Measurements from ENCODE around the gene PPP2R2D. TPM values are rescaled to one million over a fixed set of nuclear protein-coding genes. Genes with fewer than 3 reads are reported as not detected.

Gene PPP2R2D
- total RNA-seq, 1 donor from 2014 or later: 53.4 TPM

GRCh38 chr10:131925011-131925649, 24.3 kb downstream of the PPP2R2D start:
- DNase-seq (ENCODE audit: low spot score in 2 of 2) (no peak), FAIRE-seq (no peak)

- no peak for DNase-seq (ENCODE audit: low spot score in 2 of 2)
- FAIRE-seq: no peak
Observed at GRCh38 chr10:131925716-131926115, 24.9 kb downstream of the PPP2R2D start.

DNA sequence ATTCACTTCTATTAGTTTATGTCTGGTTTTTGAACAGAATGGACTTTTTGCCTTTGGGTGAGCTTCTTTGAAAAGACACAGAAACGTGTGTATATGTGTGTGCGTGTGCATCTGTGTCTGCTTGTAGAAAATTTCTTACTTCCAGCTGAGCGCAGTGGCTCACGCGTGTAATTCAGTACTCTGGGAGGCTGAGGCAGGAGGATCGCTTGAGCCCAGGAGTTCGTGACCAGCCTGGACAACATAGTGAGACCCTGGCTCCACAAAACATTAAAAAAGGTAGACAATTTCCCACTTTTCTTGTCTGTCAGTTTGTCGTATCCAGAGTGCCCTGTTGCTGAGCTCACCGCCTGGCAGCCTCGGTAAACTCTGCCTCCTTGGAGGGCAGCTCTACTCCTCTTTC, 25.4 kb downstream of the PPP2R2D start:
- no peak for FAIRE-seq
- no peak for DNase-seq (ENCODE audit: low spot score in 2 of 2)

DNA sequence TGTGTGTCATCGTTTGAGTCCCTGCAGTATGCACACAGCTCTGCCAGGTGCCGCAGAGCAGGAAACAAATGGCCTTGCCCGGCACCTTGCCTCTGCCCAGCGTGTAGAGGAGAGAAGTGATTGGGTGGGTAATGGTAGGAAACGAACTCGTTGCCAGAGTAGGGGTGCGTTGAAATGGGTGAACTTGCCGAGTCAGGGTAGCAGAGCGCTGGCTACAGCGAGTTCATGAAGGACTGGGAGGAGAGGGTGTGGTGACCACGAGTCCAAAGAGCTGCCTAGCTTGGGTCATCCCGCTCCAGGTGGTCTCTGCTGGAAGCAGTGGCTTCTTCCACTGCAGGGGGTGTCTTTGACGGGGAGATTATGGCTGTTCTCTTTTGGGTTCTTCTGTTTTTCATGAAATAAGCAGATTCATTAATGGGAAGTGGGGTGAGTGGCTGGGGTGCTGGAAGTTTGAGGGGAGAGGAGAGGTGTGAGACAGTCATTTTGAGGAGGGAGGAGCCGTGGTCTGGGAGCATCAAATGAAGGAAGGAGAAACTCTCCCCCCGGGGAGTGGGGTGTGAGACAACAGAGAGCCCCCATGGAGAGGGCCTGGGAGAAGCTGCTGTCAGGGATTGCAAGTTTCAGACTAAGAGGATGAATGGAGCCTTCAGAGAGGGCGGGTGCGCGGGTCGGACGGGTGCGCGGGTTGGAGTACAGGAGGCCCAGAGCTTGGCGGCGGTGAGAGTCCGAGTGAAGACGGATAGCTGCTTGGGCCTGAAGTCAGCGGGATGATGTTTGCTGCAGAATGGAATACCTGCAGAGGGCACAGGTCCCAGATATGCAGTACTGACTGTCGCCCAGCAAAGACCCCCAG, 26.2 kb downstream of the PPP2R2D start:
- DNase-seq (ENCODE audit: low spot score in 2 of 2) (no peak), FAIRE-seq (no peak)

DNA sequence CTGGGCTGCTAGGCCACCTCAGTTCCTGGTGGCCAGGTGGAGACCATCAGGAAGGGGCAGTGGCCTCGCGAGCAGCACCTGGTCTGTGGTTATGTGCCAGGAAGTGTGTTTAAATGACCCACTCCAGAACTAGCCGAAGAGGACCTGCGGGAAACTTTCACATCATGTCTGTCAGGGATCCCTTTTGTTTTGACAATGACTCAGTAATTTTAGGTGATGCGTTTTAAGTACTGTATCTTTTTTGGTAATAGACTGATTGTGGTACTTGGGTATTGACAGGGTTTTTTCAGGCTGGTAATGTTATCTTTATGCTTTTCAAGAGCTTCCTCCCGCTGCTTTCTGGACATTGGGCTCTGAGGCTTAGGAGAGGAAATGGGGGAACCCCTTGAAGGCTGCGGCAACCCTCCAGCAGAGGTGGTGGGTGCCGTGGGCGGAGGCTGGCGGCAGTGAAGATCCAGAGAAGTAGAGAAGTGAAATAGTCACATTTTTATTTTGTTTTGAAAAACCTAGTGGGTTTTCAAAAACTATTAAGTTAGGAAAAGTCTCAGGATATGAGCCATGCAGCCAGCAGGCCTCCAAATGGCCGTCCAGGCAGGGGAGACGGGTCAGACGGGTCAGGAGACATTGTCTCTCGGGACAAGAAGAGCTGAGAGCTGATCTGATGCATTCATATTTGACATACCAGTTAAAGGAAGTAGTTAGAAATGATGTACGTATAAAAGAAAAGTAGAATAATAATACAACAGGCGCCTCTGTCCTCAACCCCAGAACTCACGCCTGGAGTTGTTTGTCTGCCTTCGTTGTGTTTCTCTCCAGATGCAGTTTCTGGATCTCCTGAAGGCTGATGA, 27.7 kb downstream of the PPP2R2D start:
- no peak for FAIRE-seq

DNA sequence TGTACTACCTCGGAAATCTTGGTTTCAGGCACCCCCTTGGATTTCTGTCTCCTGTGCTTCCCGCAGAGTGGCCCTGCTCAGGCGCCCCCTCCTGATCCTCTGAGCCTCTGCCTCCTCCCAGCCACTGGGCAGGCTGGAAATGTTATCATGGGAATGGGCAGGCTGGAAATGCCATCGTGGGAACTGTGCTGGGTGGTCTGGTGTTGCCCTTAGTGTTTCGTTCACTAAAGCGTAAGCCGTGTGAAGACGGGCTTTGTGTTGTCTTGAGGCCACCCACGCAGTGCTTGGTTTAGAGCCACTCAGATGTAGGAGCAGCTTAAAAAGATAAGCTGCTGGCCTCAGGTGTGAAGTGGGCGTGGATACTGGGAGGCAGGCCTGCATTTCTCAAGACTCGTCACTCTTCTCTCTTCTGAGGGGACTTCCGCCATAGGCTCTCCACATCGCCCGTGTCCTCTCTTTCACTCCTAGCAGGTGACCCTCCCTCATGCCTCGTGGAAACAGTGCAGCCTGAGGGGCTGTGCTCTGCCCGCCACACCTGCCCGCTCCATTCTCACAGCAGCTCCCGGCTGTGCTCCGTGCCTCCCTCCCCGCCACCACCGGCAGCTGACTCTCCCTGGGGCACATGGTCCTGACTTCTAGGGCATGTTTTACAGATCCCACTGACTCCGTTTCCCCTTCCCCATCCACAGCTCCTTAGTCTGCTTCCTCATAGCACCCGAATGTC, 28.5 kb downstream of the PPP2R2D start:
- DNase-seq (ENCODE audit: low spot score in 2 of 2): no peak
- FAIRE-seq: no peak

More for the DNA sequence above, 27.7 kb downstream of the PPP2R2D start:
- DNase-seq (ENCODE audit: low spot score in 2 of 2): no peak

GRCh38 chr10:131930150-131930549, 29.3 kb downstream of the PPP2R2D start:
- no peak for FAIRE-seq
- no peak for DNase-seq (ENCODE audit: low spot score in 2 of 2)

DNA sequence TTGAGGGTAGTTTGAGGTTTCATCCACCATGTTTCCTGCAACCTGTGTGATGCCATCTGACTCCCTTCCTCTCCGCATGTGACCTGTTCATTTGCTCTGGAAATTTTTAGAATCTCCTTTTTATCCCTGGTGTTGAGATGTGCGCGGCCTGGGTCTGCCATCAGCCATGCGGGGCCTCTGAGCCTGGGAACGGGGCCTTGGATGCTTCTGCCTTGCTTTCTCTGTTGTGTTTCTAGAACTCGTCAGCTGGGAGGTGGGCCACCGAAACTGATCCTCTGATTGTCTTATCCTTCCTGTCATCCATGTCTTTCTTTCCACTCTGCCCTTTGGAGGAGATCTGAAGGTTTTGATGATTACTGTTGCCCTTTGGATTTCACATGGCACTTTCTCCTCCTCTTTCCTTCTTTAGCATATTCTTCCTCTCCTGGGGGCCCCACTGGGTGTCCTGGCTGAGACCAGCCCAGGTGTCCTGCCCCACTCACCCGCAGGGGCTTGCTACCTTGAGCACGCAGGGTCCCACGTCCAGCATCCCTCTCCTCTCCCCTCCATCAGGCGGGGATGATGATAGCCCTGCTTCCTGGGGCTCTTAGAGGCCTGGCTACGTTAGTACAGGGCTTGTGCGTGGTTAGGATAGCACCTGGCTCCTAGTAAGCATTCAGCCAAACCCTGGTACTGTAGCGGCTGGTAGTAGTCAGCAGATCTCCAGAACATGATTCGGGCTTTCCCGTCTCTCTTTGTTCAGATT, 29.9 kb downstream of the PPP2R2D start:
- FAIRE-seq (no peak), DNase-seq (ENCODE audit: low spot score in 2 of 2) (no peak)

- FAIRE-seq (no peak), DNase-seq (ENCODE audit: low spot score in 2 of 2) (no peak)
Observed at GRCh38 chr10:131931981-131932380, 31.2 kb downstream of the PPP2R2D start.

- FAIRE-seq: no peak
- DNase-seq (ENCODE audit: low spot score in 2 of 2): no peak
Observed at GRCh38 chr10:131933016-131933695, 32.3 kb downstream of the PPP2R2D start.

DNA sequence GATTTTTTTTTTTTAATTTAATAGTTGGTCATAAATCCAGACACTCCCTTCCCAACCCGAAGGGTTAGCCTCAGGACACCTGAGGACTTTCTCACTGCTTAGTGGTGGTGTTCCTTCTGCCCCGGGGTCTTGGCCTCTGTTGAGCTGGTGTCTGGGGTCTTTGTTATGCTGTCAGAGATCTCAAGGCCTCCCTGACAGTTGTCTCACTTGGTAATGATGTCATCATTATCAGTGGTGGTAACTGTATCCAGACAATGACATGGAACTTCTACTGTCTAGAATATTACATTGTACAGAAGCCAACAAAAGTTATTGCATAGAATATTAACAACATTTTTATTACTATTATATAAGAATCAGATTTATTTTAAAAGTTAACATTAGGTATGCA, 32.9 kb downstream of the PPP2R2D start:
- DNase-seq (ENCODE audit: low spot score in 2 of 2): no peak
- FAIRE-seq: no peak

GRCh38 chr10:131934769-131935168, 34.0 kb downstream of the PPP2R2D start:
- FAIRE-seq (no peak), DNase-seq (ENCODE audit: low spot score in 2 of 2) (no peak)

DNA sequence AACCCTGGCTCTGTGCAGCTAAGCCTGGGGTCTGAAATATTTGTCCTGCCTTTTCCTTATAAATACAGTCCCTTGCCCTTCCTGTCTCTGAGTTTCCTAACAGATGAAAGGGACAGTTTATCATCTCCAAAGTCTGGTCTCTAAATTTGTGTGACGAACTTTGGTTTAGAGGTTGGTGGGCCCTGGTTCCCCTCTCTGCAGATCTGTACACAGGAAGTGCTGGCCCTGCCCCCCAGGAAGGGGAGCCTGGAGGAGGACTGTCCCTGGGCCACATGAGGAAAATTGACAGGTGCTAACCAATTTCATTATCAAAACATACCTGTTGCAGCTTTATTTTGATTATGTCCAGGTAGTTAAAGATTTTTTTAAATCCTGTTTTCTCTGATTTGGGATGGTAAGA, 34.5 kb downstream of the PPP2R2D start:
- DNase-seq (ENCODE audit: low spot score in 2 of 2) (no peak), FAIRE-seq (no peak)

GRCh38 chr10:131936294-131936693, 35.5 kb downstream of the PPP2R2D start:
- no peak for DNase-seq (ENCODE audit: low spot score in 2 of 2)
- no peak for FAIRE-seq

DNA sequence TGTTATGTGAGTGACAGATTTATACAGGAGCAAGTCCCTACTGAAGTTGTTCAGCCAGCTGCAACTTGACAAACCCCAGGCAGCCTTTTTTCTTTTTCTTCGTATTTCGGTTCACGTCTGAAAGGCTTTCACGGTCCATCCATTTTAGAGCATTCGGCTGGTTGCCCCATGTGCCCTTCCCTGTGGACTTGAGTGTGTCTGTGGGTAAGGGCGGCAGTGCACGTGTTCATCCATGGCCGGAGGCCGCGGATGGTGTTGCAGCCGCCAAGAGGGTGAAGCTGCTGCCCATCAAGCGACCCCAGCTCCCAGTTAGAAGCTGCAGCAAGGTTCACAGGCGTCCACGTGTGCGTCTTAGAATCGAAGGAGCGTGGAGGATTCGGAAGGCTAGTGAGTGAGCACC, 35.9 kb downstream of the PPP2R2D start:
- FAIRE-seq: no peak

DNA sequence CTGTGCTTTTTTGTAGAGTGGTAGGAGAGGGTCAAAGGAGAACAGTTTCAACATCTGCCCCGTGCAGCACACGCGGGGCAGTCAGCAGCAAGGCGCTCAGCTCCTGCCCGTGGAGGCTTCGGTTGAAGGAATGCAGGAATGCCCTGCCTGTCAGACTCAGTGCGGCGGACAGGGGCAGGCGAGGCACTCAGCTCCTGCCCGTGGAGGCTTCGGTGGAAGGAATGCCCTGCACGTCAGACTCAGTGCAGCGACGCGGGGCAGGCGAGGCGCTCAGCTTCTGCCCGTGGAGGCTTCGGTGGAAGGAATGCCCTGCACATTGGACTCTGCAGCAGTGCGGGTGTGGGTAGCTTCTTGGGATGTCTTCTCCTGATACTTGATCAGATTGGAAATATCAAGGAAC, 37.0 kb downstream of the PPP2R2D start:
- DNase-seq (ENCODE audit: low spot score in 2 of 2): no peak
- FAIRE-seq: no peak

More for the DNA sequence above, 35.9 kb downstream of the PPP2R2D start:
- DNase-seq (ENCODE audit: low spot score in 2 of 2): no peak

DNA sequence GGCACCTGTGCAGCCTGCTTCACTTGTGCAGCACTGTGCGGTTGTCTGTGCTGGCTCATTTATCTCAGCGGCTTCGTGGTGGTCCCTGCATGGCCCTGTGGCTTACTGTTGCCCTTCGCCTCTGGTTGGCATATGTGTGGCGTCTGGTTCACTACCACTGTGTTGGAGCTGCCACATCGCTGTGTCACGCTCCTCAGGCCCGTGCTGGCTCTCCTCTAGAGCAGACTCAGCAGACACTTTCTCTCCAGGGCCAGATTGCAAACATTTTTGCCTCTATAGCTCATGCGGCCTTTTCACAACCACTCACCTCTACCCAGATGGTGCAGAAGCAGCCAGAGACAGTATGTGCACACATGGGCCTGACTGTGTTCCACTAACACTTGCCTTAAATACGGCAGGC, 37.9 kb downstream of the PPP2R2D start:
- no peak for FAIRE-seq

DNA sequence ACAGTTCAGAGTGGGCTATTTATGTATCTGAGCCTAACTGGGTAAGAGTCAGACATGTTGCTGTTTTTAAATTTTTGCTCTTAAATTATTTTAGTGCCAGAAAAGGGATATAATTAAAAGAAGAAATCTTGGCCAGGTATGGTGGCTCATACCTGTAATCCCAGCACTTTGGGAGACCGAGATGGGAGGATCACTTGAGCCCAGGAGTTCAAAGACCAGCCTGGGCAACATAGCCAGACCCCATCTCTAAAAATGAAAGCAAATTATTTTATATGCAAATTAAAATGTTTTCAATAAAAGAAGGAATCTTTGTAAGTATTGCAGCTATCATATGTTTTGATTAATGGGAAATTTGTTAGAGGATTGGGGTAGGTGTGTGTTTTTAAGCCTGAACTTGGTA, 41.6 kb downstream of the PPP2R2D start:
- DNase-seq (ENCODE audit: low spot score in 2 of 2) (no peak), FAIRE-seq (no peak)

More for the DNA sequence above, 37.9 kb downstream of the PPP2R2D start:
- DNase-seq (ENCODE audit: low spot score in 2 of 2): no peak

All from frontal cortex (tissue), 4 donors.